ENCODE data around the gene SLC29A2. TPM values are rescaled to one million over a fixed set of nuclear protein-coding genes. Genes with fewer than 3 reads are reported as not detected.

Gene SLC29A2
- polyA plus RNA-seq, 1 donor = 32.1 TPM

- DNase-seq (ENCODE audit: low read depth) = no peak
Observed at GRCh38 chr11:66317723-66318599, 53.6 kb downstream of the SLC29A2 start.

GRCh38 chr11:66317322-66317722 lies 54.2 kb downstream of the SLC29A2 start:
- no peak for DNase-seq (ENCODE audit: low read depth)

- no peak for DNase-seq (ENCODE audit: low read depth)
Observed at GRCh38 chr11:66316849-66317251, 54.7 kb downstream of the SLC29A2 start, which contains the start of gene CD248. CD248 (minus strand) TSS chr11:66317044; CDS start chr11:66317027, 17 bp downstream.

DNA sequence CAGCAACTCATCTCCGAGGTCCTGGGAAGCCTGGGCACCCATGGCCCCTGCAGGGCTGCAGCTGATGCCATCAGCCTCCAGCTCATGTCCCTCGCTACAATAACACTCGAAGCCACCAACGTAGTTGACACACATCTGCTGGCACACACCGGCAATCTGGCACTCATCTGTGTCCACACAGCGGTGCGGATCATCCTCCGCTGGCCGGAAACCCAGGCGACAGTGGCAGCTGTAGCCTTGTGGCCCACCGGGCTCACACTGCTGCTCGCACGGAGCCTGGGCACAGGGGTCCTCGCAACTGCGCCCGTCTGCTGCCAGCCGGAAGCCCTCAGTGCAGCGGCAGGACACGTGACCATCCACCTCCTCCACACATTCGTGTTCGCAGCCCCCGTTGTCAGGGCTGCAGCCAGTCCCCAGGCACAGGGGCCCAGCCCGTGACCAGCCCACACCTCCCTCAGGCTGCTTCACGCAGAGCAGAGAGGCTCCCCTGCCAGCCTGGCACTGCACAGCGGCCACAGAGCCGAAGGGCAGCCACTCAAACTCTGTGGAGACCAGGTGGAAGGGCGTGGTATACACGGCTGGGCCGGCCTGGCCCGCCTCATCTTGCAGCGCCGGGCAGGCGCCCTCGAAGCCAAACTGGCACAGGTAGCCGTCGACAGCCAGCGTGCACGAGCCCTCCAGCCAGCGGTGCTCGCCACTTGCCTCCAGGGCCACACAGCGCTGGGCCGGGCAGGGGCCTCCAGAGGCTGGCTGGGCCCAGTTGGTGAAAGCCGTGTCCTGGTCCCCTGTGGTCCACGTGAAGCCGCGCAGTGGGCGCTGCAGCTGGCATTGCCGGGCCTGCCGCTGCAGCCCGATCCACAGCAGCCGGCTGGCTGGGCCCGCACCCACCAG lies 55.4 kb downstream of the SLC29A2 start:
- no peak for DNase-seq (ENCODE audit: low read depth)

GRCh38 chr11:66315498-66315885 lies 56.1 kb downstream of the SLC29A2 start:
- DNase-seq (ENCODE audit: low read depth) = no peak

GRCh38 chr11:66314561-66315497 lies 56.7 kb downstream of the SLC29A2 start:
- DNase-seq (ENCODE audit: low read depth) = no peak

- no peak for DNase-seq (ENCODE audit: low read depth)
Observed at GRCh38 chr11:66314186-66314501, 57.4 kb downstream of the SLC29A2 start.

DNA sequence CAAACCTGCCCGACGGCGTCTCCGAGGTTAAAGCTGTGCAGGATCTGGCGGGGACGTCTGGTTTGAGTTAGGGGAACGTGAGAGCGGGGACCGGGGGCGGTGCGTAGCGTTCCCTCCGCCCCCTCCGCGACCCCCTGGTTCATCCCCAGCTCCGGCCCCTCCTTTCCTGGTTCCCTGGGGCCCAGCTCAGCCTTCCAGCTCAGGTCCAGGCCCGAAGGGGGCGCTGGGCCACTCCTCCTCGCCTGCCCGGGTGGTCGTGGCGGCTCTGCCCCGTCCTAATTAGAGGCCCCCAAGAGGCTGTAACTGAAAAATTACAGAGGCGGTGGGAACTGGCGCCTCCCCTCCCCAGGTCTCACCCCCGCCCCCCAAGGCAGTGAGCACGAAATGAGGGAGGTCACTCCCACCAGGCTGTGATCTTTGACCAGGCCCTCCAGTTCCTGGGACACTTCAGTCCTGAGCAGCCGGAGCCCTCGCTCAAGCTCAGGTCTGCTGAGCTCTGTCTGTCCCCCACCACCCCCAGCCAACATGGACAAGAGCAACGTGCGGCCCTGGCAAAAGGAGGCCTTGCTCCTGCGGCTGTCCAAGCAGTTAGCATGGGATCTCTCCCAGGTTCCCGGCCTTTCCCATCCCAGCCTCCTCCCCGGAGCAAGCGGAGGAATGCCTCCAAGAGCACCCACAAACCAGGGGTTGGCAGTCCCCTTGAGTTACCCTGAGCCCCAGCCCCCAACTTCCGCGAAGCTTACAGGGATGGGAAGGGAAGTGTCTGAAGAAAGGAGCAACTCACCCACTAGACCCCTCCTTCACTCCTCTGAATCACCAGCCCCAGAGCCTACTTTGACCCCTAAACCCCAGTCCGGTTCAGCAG lies 58.0 kb downstream of the SLC29A2 start:
- DNase-seq (ENCODE audit: low read depth) = peak; percentile 57

DNA sequence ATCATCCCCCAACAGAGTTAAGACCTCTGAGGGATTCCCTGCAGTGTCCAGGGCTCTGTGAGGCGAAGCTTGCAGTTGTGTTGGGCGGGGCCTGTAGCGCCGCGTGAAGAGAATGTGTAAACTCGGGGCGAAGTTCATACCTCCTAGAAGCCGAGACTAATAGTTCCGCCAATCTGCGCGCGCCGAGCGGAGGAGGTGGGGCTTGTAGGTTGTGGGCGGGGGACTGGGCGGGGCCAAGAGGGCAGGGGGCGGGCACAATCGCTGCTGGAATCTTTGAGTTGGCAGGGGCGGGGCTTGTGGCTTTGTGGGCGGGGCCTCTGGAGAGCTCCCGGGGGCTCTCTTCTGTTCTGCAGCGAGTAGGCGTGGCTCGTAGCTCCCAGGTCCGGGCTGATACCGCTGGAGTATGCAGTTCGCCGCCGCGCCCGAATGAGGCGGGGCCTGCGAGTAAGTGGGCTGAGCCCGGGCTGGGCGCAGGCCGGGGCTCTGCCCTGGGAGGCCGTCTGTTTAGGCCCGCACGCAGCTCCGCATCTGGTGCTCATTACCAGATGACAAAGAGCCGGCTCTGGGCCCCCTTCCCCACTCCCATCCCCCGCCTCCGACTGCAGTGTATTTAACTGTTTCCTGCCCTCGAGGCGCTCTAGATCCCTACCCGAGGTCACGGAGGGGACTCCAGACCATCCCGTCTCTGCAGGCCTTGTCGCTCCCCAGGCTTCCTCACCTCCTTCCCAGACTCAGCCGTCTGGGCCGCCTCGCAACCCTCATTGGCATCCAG lies 58.8 kb downstream of the SLC29A2 start:
- peak; percentile 95 for DNase-seq (ENCODE audit: low read depth)

Other genes starting within 250 kb of the SLC29A2 start
- 19.0 TPM for gene KLC2, start 114.1 kb downstream of the SLC29A2 start, polyA plus RNA-seq (ENCODE audit: insufficient read length)
- 89.7 TPM for gene RAB1B, start 103.1 kb downstream of the SLC29A2 start, polyA plus RNA-seq (ENCODE audit: insufficient read length)
- 2.3 TPM for gene CNIH2, start 93.6 kb downstream of the SLC29A2 start, polyA plus RNA-seq (ENCODE audit: insufficient read length)
- 48.9 TPM for gene YIF1A, start 82.6 kb downstream of the SLC29A2 start, polyA plus RNA-seq (ENCODE audit: insufficient read length)
- gene TMEM151A, start 79.9 kb downstream of the SLC29A2 start, polyA plus RNA-seq (ENCODE audit: insufficient read length) = not detected
- gene CD248, start 54.7 kb downstream of the SLC29A2 start, polyA plus RNA-seq (ENCODE audit: insufficient read length) = 76.4 TPM
- 12.1 TPM for gene RIN1, start 35.3 kb downstream of the SLC29A2 start, polyA plus RNA-seq (ENCODE audit: insufficient read length)
- 21.8 TPM for gene BRMS1, start 26.7 kb downstream of the SLC29A2 start, polyA plus RNA-seq (ENCODE audit: insufficient read length)
- gene B4GAT1, start 24.1 kb downstream of the SLC29A2 start, polyA plus RNA-seq (ENCODE audit: insufficient read length) = 20.3 TPM
- 0.28 TPM for gene NPAS4, start 49.3 kb upstream of the SLC29A2 start, polyA plus RNA-seq (ENCODE audit: insufficient read length)
- gene MRPL11, start 67.1 kb upstream of the SLC29A2 start, polyA plus RNA-seq (ENCODE audit: insufficient read length) = 50.0 TPM
- 6.9 TPM for gene PELI3, start 95.1 kb upstream of the SLC29A2 start, polyA plus RNA-seq (ENCODE audit: insufficient read length)
- gene DPP3, start 108.7 kb upstream of the SLC29A2 start, polyA plus RNA-seq (ENCODE audit: insufficient read length) = 24.0 TPM
- gene BBS1, start 138.9 kb upstream of the SLC29A2 start, polyA plus RNA-seq (ENCODE audit: insufficient read length) = 17.8 TPM
- gene ZDHHC24, start 174.3 kb upstream of the SLC29A2 start, polyA plus RNA-seq (ENCODE audit: insufficient read length) = 4.3 TPM
- 24.1 TPM for gene ACTN3, start 175.1 kb upstream of the SLC29A2 start, polyA plus RNA-seq (ENCODE audit: insufficient read length)
- 22.6 TPM for gene CTSF, start 196.8 kb upstream of the SLC29A2 start, polyA plus RNA-seq (ENCODE audit: insufficient read length)
- 0.06 TPM for gene CCDC87, start 221.3 kb upstream of the SLC29A2 start, polyA plus RNA-seq (ENCODE audit: insufficient read length)
- 33.0 TPM for gene CCS, start 221.4 kb upstream of the SLC29A2 start, polyA plus RNA-seq (ENCODE audit: insufficient read length)
- 34.5 TPM for gene RBM14, start 244.9 kb upstream of the SLC29A2 start, polyA plus RNA-seq (ENCODE audit: insufficient read length)